ENCODE data around the gene HAX1. TPM values are rescaled to one million over a fixed set of nuclear protein-coding genes. Genes with fewer than 3 reads are reported as not detected.

Gene HAX1
- total and polyA plus RNA-seq, 2 of the 8 experiments (the other 6 are each of a cell fraction or from before 2014, with no cell fraction given): 82.2 to 115 TPM

GRCh38 chr1:154258784-154259183 lies 13.6 kb upstream of the HAX1 start:
- TF ChIP-seq PHF8 (conservative IDR thresholded peaks at IDR 0.05; ENCODE audit: low read depth, low read length) (no peak), NANOG (IDR thresholded peaks at IDR 0.05; ENCODE audit: insufficient read depth, low read depth, low read length, poor library complexity, severe bottlenecking) (no peak)
- Histone ChIP-seq H2BK20ac (ENCODE audit: low read length) (no peak overlapping the region), H3K79me1 (ENCODE audit: low read depth, low read length) (peaks cover 3% of the 10 kb centered on the region), H4K8ac (ENCODE audit: extremely low read depth, insufficient read depth, low read length) (no peak overlapping the region), H4K91ac (replicated peaks; ENCODE audit: insufficient read length, low read length) (no peak overlapping the region), H4K20me1 (replicated peaks in 1 of 2; ENCODE audit: control insufficient read depth in 1 of 2, insufficient read depth in 2 of 2, low read length in 2 of 2) (peaks cover 3 to 4% of the 10 kb centered on the region in 2 experiments), H3K9me3 (ENCODE audit: insufficient read depth in 2 of 2, low read depth in 1 of 2, low read length in 1 of 2) (no peaks in the 10 kb centered on the region), H3K56ac (replicated peaks; ENCODE audit: insufficient read length, low read depth, low read length) (no peak overlapping the region), H3K4me3 (ENCODE audit: extremely low read depth in 1 of 4, insufficient read depth in 2 of 4, low read depth in 3 of 4, low read length in 4 of 4) (no peak overlapping the region), H2AK5ac (ENCODE audit: low read depth, low read length) (no peak overlapping the region), H3K27me3 (replicated peaks in 1 of 4; ENCODE audit: control insufficient read depth in 3 of 4, extremely low read depth in 1 of 4, insufficient read depth in 3 of 4, low read length in 3 of 4) (no peaks in the 10 kb centered on the region), H2BK5ac (ENCODE audit: low read depth, low read length) (no peak overlapping the region), H3K23me2 (ENCODE audit: low read depth, low read length) (no peaks in the 10 kb centered on the region), H3K18ac (ENCODE audit: extremely low read depth, low read length) (no peak overlapping the region), H3K14ac (ENCODE audit: insufficient read length) (no peak overlapping the region), H3K4me1 (replicated peaks in 1 of 4; ENCODE audit: control insufficient read depth in 3 of 4, insufficient read depth in 4 of 4, low read length in 3 of 4) (no peaks in the 10 kb centered on the region), H2BK120ac (replicated peaks; ENCODE audit: low read depth, low read length) (no peak overlapping the region), H3K27ac (ENCODE audit: low read depth, low read length) (no peak overlapping the region), H2BK15ac (ENCODE audit: low read length) (no peak overlapping the region), H3K9ac (replicated peaks in 1 of 4; ENCODE audit: extremely low read depth in 1 of 4, low read depth in 3 of 4, low read length in 3 of 4) (no peak overlapping the region), H4K5ac (ENCODE audit: insufficient read length, low read depth, low read length) (no peak overlapping the region), H3K23ac (ENCODE audit: insufficient read length) (no peak overlapping the region), H2BK12ac (ENCODE audit: low read depth, low read length) (no peak overlapping the region), H3K4ac (replicated peaks; ENCODE audit: insufficient read length, low read depth, low read length) (no peak overlapping the region), H2AFZ (ENCODE audit: low read length) (no peak overlapping the region), H3K36me3 (ENCODE audit: control insufficient read depth in 2 of 4, insufficient read depth in 4 of 4, low read length in 3 of 4) (peaks cover 70 to 100% (median 97%) of the 10 kb centered on the region in 4 experiments), H3K79me2 (ENCODE audit: control insufficient read depth in 1 of 2, insufficient read depth in 2 of 2, low read length in 2 of 2) (no peaks in the 10 kb centered on the region; a peak in 1 of 4 replicates), H3K4me2 (ENCODE audit: insufficient read depth in 1 of 2, low read depth in 2 of 2, low read length in 2 of 2) (no peak overlapping the region)
- 91% methylated on average over 2 of the region's 2 CpGs; no CpG with 5 or more reads in 1 of the 2 experiments for WGBS, 2 experiments (ENCODE audit: extremely low coverage in 1 of 2, insufficient coverage in 1 of 2, insufficient read length in 1 of 2, insufficient replicate concordance in 2 of 2, low coverage in 1 of 2, low lambda C conversion rate in 2 of 2, missing lambda C conversion rate in 1 of 2)
- no peak for DNase-seq (ENCODE audit: low read depth in 1 of 2, low spot score in 2 of 2)
- FAIRE-seq: no peak
- POLR2A ChIA-PET (ENCODE audit: partially characterized antibody): interaction anchor here (0.7 to 2.4 kb wide), 5 partner anchors 9 to 30 kb away, joined by 3 to 8 read pairs (median 4); no protein-coding TSS in a partner anchor
- CTCF ChIA-PET (ENCODE audit: partially characterized antibody): interaction anchor here (0.9 to 2.9 kb wide), 3 partner anchors 13 to 48 kb away, joined by 3 to 15 read pairs (median 3); no protein-coding TSS in a partner anchor

All from H1 (cell line).